Retina (tissue), 1 donor: Measurements from ENCODE around the gene ZNF57.
"Not testable (repeated sequence)": the region's sequence is repeated elsewhere in the genome, so short reads cannot be mapped to it uniquely, and the experiment has no call there.

ENCODE experiments used
- DNase-seq: peaks from one replicate; pipeline ENCODE4 v3.0.0-alpha.2; 2016

The ZNF57 gene

DNA sequence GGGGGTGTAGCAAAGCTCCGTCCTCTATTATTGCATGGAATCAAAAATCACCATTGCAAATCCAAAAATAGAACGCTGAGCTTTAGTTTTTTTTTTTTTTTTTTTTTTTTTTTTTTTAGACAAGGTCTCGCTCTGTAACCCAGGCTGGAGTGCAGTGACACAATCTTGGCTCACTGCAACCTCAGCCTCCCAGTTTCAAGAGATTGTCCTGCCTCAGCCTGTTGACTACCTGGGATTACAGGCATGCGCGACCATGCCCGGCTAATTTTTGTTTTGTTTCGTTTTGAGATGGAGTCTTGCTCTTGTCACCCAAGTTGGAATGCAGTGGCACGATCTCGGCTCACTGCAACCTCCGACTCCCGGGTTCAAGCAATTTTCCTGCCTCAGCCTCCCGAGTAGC is 59.4 kb downstream of the ZNF57 start:
- no peak for DNase-seq

DNA sequence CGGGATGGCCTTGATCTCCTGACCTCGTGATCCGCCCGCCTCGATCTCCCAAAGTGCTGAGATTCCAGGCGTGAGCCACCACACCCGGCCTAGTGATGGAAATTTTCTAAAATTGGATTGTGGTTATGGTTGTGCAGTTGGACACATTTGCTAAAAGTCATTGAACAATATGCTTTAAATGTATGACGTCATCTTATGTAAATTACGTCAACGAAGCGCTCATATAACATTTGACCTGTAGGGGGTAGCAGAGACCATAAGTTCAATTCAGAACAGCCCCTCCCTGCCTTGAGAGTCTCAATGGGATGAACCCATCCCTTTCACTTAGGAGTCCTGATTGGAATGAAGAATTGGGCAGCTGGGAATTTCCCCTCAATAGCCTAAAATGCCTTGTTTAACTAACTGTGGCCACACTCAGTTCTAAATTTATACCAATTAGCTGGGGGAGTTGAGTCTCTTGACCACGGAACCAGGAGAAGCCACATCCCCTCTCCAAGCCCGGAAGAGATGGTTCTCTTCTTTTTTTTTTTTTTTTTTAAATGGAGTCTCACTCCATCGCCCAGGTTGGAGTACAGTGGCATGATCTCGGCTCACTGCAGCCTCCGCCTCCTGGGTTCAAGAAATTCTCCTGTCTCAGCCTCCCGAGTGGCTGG is 61.4 kb downstream of the ZNF57 start:
- DNase-seq: peak; percentile 83

DNA sequence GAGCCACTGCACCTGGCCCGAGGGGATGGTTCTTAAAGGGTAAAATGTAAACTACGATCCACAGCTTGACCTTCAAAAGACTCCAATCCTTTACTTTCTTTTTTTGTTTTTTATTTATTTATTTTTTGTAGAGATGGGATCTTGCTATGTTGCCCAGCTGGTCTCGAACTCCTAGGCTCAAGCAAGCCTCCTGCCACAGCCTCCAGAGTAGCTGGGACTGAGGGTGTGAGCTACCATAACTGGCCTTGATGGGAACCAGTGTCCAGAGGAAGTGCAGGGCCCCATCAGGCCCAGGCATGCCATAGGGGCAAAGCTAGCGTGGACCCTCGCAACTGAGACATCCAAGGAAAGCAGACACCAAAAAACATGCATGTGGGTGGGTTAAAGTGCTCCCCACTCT is 62.4 kb downstream of the ZNF57 start:
- no peak for DNase-seq

DNA sequence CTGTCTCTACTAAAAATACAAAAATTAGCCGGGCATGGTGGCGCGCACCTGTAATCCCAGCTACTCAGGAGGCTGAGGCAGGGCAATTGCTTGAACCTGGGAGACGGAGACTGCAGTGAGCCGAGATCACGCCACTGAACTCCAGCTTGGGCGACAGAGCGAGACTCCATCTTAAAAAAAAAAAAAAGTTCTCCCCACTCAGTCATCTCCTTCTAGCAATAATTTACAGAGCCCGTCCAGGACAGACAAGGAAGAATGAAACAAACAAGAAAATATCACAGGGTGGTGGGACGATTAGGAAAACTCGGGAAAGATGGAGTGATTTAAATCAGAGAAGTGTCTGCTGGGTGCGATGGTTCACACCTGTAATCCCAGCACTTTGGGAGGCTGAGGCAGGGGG is 62.9 kb downstream of the ZNF57 start:
- not testable (repeated sequence) for DNase-seq

DNA sequence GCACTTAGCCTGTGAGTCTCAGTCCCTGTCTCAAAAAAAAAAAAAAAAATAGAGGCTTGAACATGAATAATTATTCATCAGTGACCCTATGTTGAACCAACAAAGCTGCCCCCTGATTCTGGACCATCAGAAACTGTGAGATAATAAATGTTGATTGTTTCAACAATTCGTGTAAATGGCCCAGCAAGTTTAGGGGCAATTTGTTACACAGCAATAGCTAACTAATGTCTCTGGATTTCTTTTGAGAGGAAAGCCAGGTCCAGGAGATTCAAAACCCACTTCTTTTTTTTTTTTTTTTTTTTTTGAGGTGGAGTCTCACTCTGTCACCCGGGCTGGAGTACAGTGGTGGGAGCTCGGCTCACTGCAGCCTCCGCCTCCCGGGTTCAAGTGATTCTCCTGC is 64.1 kb downstream of the ZNF57 start:
- no peak for DNase-seq

DNA sequence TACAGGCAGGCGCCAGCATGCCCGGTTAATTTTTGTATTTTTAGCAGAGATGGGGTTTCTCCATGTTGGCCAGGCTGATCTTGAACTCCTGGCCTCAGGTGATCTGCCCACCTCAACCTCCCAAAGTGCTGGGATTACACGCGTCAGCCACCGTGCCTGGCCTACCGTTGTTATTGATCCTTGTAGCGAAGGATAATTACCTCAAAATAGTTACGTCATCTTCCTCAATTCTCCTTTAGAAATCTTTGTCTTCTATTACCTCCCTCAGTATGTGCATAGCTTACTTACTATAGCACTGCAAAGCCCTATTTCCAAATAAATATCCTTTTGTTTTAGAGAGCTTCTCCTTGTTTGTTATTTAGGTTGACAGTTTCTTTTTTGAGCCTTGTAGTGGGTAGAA is 67.2 kb downstream of the ZNF57 start:
- no peak for DNase-seq
